Suprapubic skin (tissue), 4 donors: ENCODE data around the gene LRRC26. TPM values are rescaled to one million over a fixed set of nuclear protein-coding genes. Genes with fewer than 3 reads are reported as not detected.
A peak's percentile ranks its signal among the peaks of the same experiment; 100 is the strongest.
"Not testable (repeated sequence)": the region's sequence is repeated elsewhere in the genome, so short reads cannot be mapped to it uniquely, and the experiment has no call there.

Experiments used
- DNase-seq, 2 donors: peaks; one replicate each; pipeline ENCODE4 v3.0.0-alpha.2; 2019; ENCODE audit warnings: low spot score in 2 of 2
- H3K27ac ChIP-seq: fragments of 200-600 bp; sonication (generic); one replicate; pipeline ENCODE4 v1.5.1; 2019
- H3K27me3 ChIP-seq: fragments of 200-600 bp; sonication (generic); one replicate; pipeline ENCODE4 v1.5.1; 2019
- H3K36me3 ChIP-seq: fragments of 200-600 bp; sonication (generic); one replicate; pipeline ENCODE4 v1.5.1; 2019
- H3K4me1 ChIP-seq: fragments of 200-600 bp; sonication (generic); one replicate; pipeline ENCODE4 v1.5.1; 2019
- H3K4me3 ChIP-seq: fragments of 200-600 bp; sonication (generic); one replicate; pipeline ENCODE4 v1.5.1; 2019; ENCODE audit warnings: mild to moderate bottlenecking
- H3K9me3 ChIP-seq: fragments of 200-600 bp; sonication (generic); one replicate; pipeline ENCODE4 v1.5.1; 2019
- CTCF ChIP-seq, 2 donors: fragments of 200-600 bp in 1 of 2; fragments of 450-650 bp in 1 of 2; sonication (generic) in 1 of 2; IDR thresholded peaks; one replicate each; pipeline ENCODE4 v1.5.1; 2016 to 2019; ENCODE audit warnings: antibody characterized with exemption in 2 of 2, mild to moderate bottlenecking in 1 of 2, moderate library complexity in 1 of 2
- EP300 ChIP-seq: sonication (generic); formaldehyde crosslinking; IDR thresholded peaks from one replicate; pipeline ENCODE4 v1.6.1; 2017; ENCODE audit warnings: antibody characterized with exemption
- POLR2A ChIP-seq, 2 donors: fragments of 450-650 bp; IDR thresholded peaks; one replicate each; pipeline ENCODE4 v1.6.1; 2017; ENCODE audit warnings: antibody characterized with exemption in 2 of 2, mild to moderate bottlenecking in 2 of 2, moderate library complexity in 2 of 2
- POLR2AphosphoS5 ChIP-seq, 3 donors: sonication (generic); formaldehyde crosslinking; IDR thresholded peaks; one replicate each; pipeline ENCODE4 v1.6.1; 2017; ENCODE audit warnings: antibody characterized with exemption in 3 of 3
- WGBS: methylation state at CpG from one replicate; pipeline ENCODE4 v1.1.5; 2018; 5-methylcytosine and 5-hydroxymethylcytosine counted together
- total RNA-seq, 4 donors: library from RNA; depleted of rRNA; stranded (reverse); fragments of >200 nt; gene quantifications; one replicate each; pipeline ENCODE4 v1.1.0, GENCODE V29; 2016

LRRC26 gene
- total RNA-seq, 4 donors from 2014 or later, result 5.4 to 37.2 (median 7.9) TPM

GRCh38 chr9:137128158-137128861, 41.5 kb downstream of the LRRC26 start:
- WGBS, result 54% methylated on average over 19 of the region's 19 CpGs
- Histone ChIP-seq H3K4me3 (peak overlapping the region; percentile 76), H3K4me1 (peaks cover 37% of the 10 kb centered on the region), H3K36me3 (no peaks in the 10 kb centered on the region), H3K27ac (peak overlapping the region; percentile 64), H3K27me3 (peaks cover 9% of the 10 kb centered on the region), H3K9me3 (no peaks in the 10 kb centered on the region)
- no peak for TF ChIP-seq CTCF (IDR thresholded peaks at IDR 0.05)
- TF ChIP-seq EP300, result no peak
- no peak for TF ChIP-seq POLR2A (IDR thresholded peaks at IDR 0.05)
- no peak for TF ChIP-seq POLR2AphosphoS5 (IDR thresholded peaks at IDR 0.05)
- no peak for DNase-seq

GRCh38 chr9:137127301-137128157, 42.3 kb downstream of the LRRC26 start:
- WGBS, result 55% methylated on average over 24 of the region's 24 CpGs

GRCh38 chr9:137126786-137127185, 43.1 kb downstream of the LRRC26 start:
- whole genome bisulfite sequencing, result 62% methylated on average over 3 of the region's 3 CpGs
- peaks cover 38% of the 10 kb centered on the region for H3K4me1 ChIP-seq
- no peaks in the 10 kb centered on the region for H3K36me3 ChIP-seq
- no peaks in the 10 kb centered on the region for H3K9me3 ChIP-seq
- peaks cover under 1% of the 10 kb centered on the region for H3K27me3 ChIP-seq
- TF ChIP-seq POLR2AphosphoS5 (IDR thresholded peaks at IDR 0.05) (no peak), EP300 (no peak), POLR2A (IDR thresholded peaks at IDR 0.05) (no peak), CTCF (IDR thresholded peaks at IDR 0.05) (no peak)
- H3K27ac ChIP-seq, result no peak overlapping the region
- no peak for DNase-seq
- peak overlapping the region; percentile 76 for H3K4me3 ChIP-seq

More at GRCh38 chr9:137127301-137128157, 42.3 kb downstream of the LRRC26 start:
- H3K36me3 ChIP-seq, result no peaks in the 10 kb centered on the region
- peaks cover 37% of the 10 kb centered on the region for H3K4me1 ChIP-seq
- no peak for DNase-seq
- H3K4me3 ChIP-seq, result peak overlapping the region; percentile 76
- no peak overlapping the region for H3K27ac ChIP-seq
- H3K27me3 ChIP-seq, result peaks cover 4% of the 10 kb centered on the region
- no peaks in the 10 kb centered on the region for H3K9me3 ChIP-seq
- TF ChIP-seq CTCF (IDR thresholded peaks at IDR 0.05) (no peak), POLR2A (IDR thresholded peaks at IDR 0.05) (no peak), POLR2AphosphoS5 (IDR thresholded peaks at IDR 0.05) (no peak), EP300 (no peak)

GRCh38 chr9:137123952-137124462, 45.8 kb downstream of the LRRC26 start:
- not testable (repeated sequence) for H3K27ac ChIP-seq, H3K36me3 ChIP-seq, DNase-seq, H3K4me3 ChIP-seq, H3K9me3 ChIP-seq, H3K27me3 ChIP-seq
- WGBS, result 95% methylated on average over 3 of the region's 5 CpGs
- H3K4me1 ChIP-seq, result peaks cover 27% of the 10 kb centered on the region

GRCh38 chr9:137123468-137123837, 46.4 kb downstream of the LRRC26 start:
- DNase-seq, result no peak
- WGBS, result 79% methylated on average over 5 of the region's 5 CpGs
- H3K27me3 ChIP-seq, result no peaks in the 10 kb centered on the region
- H3K9me3 ChIP-seq, result no peaks in the 10 kb centered on the region
- H3K4me3 ChIP-seq, result no peak overlapping the region
- no peak for TF ChIP-seq CTCF (IDR thresholded peaks at IDR 0.05)
- TF ChIP-seq POLR2AphosphoS5 (IDR thresholded peaks at IDR 0.05), result no peak
- no peak for TF ChIP-seq EP300
- TF ChIP-seq POLR2A (IDR thresholded peaks at IDR 0.05), result no peak
- no peak overlapping the region for H3K27ac ChIP-seq
- peaks cover 22% of the 10 kb centered on the region for H3K4me1 ChIP-seq
- H3K36me3 ChIP-seq, result no peaks in the 10 kb centered on the region

GRCh38 chr9:137122796-137123467, 46.9 kb downstream of the LRRC26 start:
- not testable (repeated sequence) for H3K9me3 ChIP-seq, H3K27me3 ChIP-seq, H3K27ac ChIP-seq, H3K36me3 ChIP-seq, H3K4me3 ChIP-seq, DNase-seq
- 93% methylated on average over 16 of the region's 16 CpGs for WGBS
- H3K4me1 ChIP-seq, result peaks cover 17% of the 10 kb centered on the region

GRCh38 chr9:137121927-137122795, 47.7 kb downstream of the LRRC26 start:
- not testable (repeated sequence) for H3K4me3 ChIP-seq, H3K4me1 ChIP-seq, DNase-seq, H3K27me3 ChIP-seq, H3K27ac ChIP-seq, H3K36me3 ChIP-seq, H3K9me3 ChIP-seq
- 79% methylated on average over 24 of the region's 25 CpGs for WGBS
